NK-92 (cell line): ENCODE results near the gene PPP1R7.

Experiments
- DNase-seq: peaks from one replicate; lab custom pipeline; 2025; ENCODE audit not compliant: unreplicated experiment; lab: John Stamatoyannopoulos, UW

Gene PPP1R7

GRCh38 chr2:241138471-241138870, 11.8 kb upstream of the PPP1R7 start:
- no peak for DNase-seq

- DNase-seq: no peak
These were observed 10.5 kb upstream of the PPP1R7 start for GRCh38 chr2:241139531-241140444.

GRCh38 chr2:241140445-241140840, 9.8 kb upstream of the PPP1R7 start:
- no peak for DNase-seq

GRCh38 chr2:241141214-241141770, 9.0 kb upstream of the PPP1R7 start:
- no peak for DNase-seq

GRCh38 chr2:241142063-241142462, 8.2 kb upstream of the PPP1R7 start:
- no peak for DNase-seq

GRCh38 chr2:241142593-241142992, 7.7 kb upstream of the PPP1R7 start:
- DNase-seq: no peak

- no peak for DNase-seq
These were observed 4.0 kb upstream of the PPP1R7 start for GRCh38 chr2:241146286-241146685.

GRCh38 chr2:241147336-241147735, 2.9 kb upstream of the PPP1R7 start:
- no peak for DNase-seq

- no peak for DNase-seq
These were observed 2.0 kb upstream of the PPP1R7 start for GRCh38 chr2:241148239-241148638.

- DNase-seq: peak; percentile 52
These were observed 1.2 kb upstream of the PPP1R7 start, which contains the start of gene PASK for GRCh38 chr2:241148891-241149674. TSS of gene PASK (minus strand) at chr2:241149472. CDS start at chr2:241143032, 6,440 bp downstream.

GRCh38 chr2:241149675-241149924, 667 bp upstream of the PPP1R7 start:
- no peak for DNase-seq

- DNase-seq: no peak
These were observed 628 bp downstream of the PPP1R7 start for GRCh38 chr2:241150660-241151530.

- no peak for DNase-seq
These were observed 1.8 kb downstream of the PPP1R7 start for GRCh38 chr2:241151934-241152660.

GRCh38 chr2:241153616-241154015, 3.3 kb downstream of the PPP1R7 start:
- no peak for DNase-seq

GRCh38 chr2:241154915-241155314, 4.6 kb downstream of the PPP1R7 start:
- DNase-seq: no peak

GRCh38 chr2:241155936-241156335, 5.7 kb downstream of the PPP1R7 start:
- no peak for DNase-seq

- no peak for DNase-seq
These were observed 6.7 kb downstream of the PPP1R7 start for GRCh38 chr2:241156971-241157441.

- no peak for DNase-seq
These were observed 7.7 kb downstream of the PPP1R7 start for GRCh38 chr2:241157841-241158545.

GRCh38 chr2:241158546-241158900, 8.3 kb downstream of the PPP1R7 start:
- DNase-seq: no peak

GRCh38 chr2:241159116-241159515, 8.8 kb downstream of the PPP1R7 start:
- no peak for DNase-seq
